Epithelial cell of esophagus (primary cell): Measurements from ENCODE around the gene KLK12.

Experiments
- DNase-seq: peaks from one replicate; pipeline ENCODE4 v3.0.0; 2010; ENCODE audit warnings: low read depth
- H3K4me3 ChIP-seq: 2 replicates; pipeline ENCODE4 v1.5.1; 2011; ENCODE audit warnings: mild to moderate bottlenecking, low read length, control low read depth
- CTCF ChIP-seq: IDR thresholded peaks from 2 replicates; pipeline ENCODE4 v1.5.1; 2011; ENCODE audit warnings: low read depth, mild to moderate bottlenecking, low read length, control low read depth, inconsistent platforms; ENCODE audit not compliant: insufficient read depth; ENCODE audit errors: missing control alignments

KLK12 gene

DNA sequence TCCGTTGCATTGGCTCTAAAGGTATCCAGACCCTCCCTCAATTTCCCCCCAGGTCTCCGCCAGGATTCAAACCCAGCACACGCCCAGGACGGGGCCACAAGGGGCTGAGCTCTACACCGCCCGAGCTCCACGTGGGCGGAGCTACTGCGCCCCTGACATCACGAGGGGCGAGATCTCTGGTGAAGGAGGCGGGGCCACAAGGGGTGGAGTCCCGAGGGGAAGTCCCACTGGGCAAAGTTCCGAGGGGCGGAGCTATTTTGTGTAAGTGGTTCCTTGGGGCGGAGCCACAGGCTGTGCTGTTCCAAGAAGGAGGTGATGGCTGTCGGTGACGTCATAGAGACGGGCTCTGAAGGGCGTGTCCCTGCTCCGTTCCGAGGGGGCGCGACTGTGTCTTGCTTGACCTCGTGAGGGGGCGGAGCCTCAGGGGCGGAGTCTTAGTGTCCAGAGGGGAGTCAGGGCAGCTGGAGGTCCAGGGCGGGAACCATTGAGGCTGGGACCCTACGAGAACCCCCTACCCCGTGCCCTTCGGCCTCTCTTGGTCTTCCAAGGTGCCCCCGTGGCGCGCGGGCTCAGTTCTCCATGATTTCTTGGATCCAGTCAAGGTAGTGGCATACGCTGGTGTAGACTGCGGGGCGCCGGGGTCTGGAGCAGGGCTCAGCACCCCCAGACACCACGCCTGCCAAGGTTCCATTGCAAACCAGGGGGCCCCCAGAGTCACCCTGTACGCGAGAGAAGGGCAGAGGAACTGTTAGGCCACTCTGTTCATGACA is 32.1 kb downstream of the KLK12 start:
- peak; percentile 16 for DNase-seq
- no peak for TF ChIP-seq CTCF
- H3K4me3 ChIP-seq, result peak overlapping the region; percentile 44

- peak overlapping the region; percentile 44 for H3K4me3 ChIP-seq
- DNase-seq, result no peak
- TF ChIP-seq CTCF, result no peak
Measured at GRCh38 chr19:51002089-51002532, 32.7 kb downstream of the KLK12 start.

DNA sequence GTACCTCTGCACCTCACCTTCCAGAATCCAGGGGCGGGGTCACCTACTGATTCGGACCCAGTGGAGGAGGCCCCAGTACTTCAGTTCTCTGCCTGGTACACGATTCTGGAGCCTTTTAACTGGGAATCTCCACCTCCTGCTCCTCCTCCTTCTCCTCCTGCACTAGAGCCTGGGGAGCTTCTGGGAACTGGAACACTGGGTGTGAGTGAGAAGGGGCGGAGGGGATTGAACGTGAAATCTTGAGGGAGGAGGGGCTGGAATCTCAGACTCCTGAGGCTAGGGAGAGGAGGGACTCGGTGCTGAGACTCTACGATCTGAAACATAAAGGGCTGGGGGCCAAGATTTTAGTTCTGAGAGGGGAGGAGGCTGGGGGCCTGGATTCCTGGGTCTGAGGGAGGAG is 33.3 kb downstream of the KLK12 start, which contains the start of gene KLK8:
Gene KLK8, minus strand, starts transcription at position 90 of the 400 bp plus-strand sequence. CDS start 437 bp downstream, outside the sequence.
- H3K4me3 ChIP-seq, result peak within 1 kb of the TSS; percentile 44
- TF ChIP-seq CTCF, result no peak
- DNase-seq, result no peak

GRCh38 chr19:51000981-51001380 is 33.8 kb downstream of the KLK12 start:
- no peak for DNase-seq
- peak overlapping the region; percentile 44 for H3K4me3 ChIP-seq
- TF ChIP-seq CTCF, result no peak

- H3K4me3 ChIP-seq, result peak overlapping the region; percentile 44
Measured at GRCh38 chr19:51000426-51000825, 34.4 kb downstream of the KLK12 start.

GRCh38 chr19:50998686-50999085 is 36.1 kb downstream of the KLK12 start:
- no peak for TF ChIP-seq CTCF
- no peak for DNase-seq

More at GRCh38 chr19:51000426-51000825, 34.4 kb downstream of the KLK12 start:
- DNase-seq, result no peak
- TF ChIP-seq CTCF, result no peak

DNA sequence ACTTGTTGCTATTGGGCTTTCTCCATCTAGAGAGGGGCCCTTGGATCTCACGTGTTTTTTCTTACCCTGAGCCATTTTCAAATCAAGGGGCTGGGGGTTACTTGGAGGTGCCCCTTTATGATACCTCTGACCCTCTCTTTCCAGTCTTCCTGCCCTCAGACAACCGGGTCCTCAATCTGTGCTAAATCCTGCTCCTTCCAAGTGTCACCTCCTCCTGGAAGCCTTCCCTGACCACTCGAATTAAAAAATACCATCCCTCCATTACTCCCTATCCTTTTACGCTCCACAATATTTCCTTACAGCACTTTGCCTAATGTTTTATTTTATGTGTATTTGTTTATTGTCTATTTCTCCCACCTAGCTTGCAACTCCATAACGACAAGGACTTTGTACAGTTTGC is 36.7 kb downstream of the KLK12 start:
- no peak overlapping the region for H3K4me3 ChIP-seq
- no peak for TF ChIP-seq CTCF
- DNase-seq, result no peak

More at GRCh38 chr19:50998686-50999085, 36.1 kb downstream of the KLK12 start:
- no peak overlapping the region for H3K4me3 ChIP-seq
